ENCODE results near the gene LYZL1. TPM values are rescaled to one million over a fixed set of nuclear protein-coding genes. Genes with fewer than 3 reads are reported as not detected.
"Not testable (repeated sequence)": the region's sequence is repeated elsewhere in the genome, so short reads cannot be mapped to it uniquely, and the experiment has no call there.

The LYZL1 gene
- total RNA-seq, 6 donors from 2014 or later, result not detected

DNA sequence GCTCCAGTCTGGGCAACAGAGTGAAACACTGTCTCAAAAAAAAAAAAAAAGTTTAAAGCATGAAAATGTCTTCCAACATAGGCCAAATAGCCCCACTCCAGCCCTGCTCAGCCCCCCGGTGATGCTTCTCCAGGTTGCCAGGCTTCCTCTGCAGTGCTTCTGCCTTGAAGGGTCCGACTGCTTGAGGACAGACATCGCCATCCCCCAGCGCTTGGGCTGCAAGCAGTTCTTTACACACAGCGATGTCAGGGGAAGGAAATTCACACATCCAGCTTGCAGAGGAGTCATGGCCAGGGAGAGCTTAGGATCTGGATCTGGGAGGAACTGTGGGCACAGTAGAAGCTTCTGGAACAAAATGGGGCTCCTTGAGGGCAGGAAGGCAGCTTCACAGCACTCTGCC is 26.9 kb downstream of the LYZL1 start:
- DNase-seq (no peak), ATAC-seq (ENCODE audit: low FRiP score in 2 of 2) (no peak)
- Histone ChIP-seq H3K4me1 (peaks cover 6 to 11% (median 8%) of the 10 kb centered on the region in 4 donors), H3K27ac (no peak overlapping the region), H3K9me3 (no peaks in the 10 kb centered on the region), H3K36me3 (no peaks in the 10 kb centered on the region), H3K27me3 (no peaks in the 10 kb centered on the region), H3K4me3 (no peak overlapping the region)
- TF ChIP-seq POLR2AphosphoS5 (IDR thresholded peaks at IDR 0.05), result no peak
- TF ChIP-seq, protein P1, sequence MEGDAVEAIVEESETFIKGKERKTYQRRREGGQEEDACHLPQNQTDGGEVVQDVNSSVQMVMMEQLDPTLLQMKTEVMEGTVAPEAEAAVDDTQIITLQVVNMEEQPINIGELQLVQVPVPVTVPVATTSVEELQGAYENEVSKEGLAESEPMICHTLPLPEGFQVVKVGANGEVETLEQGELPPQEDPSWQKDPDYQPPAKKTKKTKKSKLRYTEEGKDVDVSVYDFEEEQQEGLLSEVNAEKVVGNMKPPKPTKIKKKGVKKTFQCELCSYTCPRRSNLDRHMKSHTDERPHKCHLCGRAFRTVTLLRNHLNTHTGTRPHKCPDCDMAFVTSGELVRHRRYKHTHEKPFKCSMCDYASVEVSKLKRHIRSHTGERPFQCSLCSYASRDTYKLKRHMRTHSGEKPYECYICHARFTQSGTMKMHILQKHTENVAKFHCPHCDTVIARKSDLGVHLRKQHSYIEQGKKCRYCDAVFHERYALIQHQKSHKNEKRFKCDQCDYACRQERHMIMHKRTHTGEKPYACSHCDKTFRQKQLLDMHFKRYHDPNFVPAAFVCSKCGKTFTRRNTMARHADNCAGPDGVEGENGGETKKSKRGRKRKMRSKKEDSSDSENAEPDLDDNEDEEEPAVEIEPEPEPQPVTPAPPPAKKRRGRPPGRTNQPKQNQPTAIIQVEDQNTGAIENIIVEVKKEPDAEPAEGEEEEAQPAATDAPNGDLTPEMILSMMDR (IDR thresholded peaks at IDR 0.05), result no peak
- TF ChIP-seq EP300 (IDR thresholded peaks at IDR 0.05), result no peak
- TF ChIP-seq POLR2A (IDR thresholded peaks at IDR 0.05), result no peak
- 77 to 89% methylated on average over 3 to 5 of the region's 5 CpGs for WGBS, 2 donors

DNA sequence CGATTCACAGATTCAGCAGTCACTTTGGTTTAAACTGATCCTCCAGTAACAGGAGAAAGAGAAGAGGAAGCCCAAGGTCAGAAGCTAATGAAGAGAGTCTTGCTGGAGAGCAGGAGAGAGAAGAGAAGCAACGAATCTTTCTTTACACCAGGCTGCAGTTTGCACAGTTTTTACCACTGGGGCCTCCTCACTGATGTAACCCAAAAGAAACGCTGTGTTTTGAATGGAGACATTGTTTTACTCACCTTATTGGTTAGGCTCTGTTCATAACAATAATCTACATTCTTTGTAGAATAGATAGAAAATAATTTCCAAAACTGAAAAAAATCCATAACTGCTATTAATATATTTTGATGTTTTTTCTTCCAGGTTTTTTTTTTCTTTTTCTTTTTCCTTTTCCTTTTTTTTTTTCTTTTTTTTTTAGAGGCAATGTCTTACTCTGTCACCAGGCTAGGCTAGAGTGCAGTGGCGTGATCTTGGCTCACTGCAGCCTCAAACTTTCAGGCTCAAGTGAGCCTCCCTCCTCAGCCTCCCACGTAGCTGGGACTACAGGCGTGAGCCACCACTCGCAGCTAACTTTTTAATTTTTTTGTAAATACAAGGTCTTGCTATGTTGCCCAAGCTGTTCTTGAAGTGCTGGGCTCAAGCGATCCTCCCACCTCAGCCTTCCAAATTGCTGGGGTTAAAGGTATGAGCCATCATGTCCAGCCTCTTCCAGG is 27.6 kb downstream of the LYZL1 start:
- Histone ChIP-seq H3K9me3 (no peaks in the 10 kb centered on the region), H3K27ac (no peak overlapping the region), H3K27me3 (no peaks in the 10 kb centered on the region), H3K36me3 (no peaks in the 10 kb centered on the region), H3K4me1 (peaks cover 6 to 11% (median 8%) of the 10 kb centered on the region in 4 donors), H3K4me3 (no peak overlapping the region)
- 87 to 88% methylated on average over 8 of the region's 8 CpGs for WGBS, 2 donors
- TF ChIP-seq EP300 (IDR thresholded peaks at IDR 0.05), result no peak
- ATAC-seq (ENCODE audit: low FRiP score in 2 of 2), result no peak
- DNase-seq, result no peak

DNA sequence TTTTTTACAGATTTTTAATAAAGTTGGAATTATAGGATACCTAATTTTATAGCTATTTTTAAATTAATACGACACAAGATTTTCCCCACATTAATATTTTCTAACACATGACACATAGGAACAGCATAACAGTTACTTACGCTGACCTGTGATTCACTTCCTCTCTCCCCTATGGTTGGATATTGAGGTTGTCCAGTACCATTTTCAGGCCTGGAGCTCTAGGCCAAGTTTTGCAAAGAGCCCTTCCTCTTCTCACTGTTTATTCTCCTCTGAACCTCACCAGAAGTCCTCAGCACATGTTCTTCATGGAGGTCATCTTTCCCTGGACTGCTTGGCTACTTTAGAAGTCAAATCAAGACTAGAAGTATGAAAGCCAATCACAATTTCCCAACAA is 28.2 kb downstream of the LYZL1 start:
- ATAC-seq (ENCODE audit: low FRiP score in 2 of 2) (no peak), DNase-seq (no peak)
- Histone ChIP-seq H3K36me3 (no peaks in the 10 kb centered on the region), H3K4me3 (no peak overlapping the region), H3K4me1 (peaks cover 6 to 11% (median 8%) of the 10 kb centered on the region in 4 donors), H3K9me3 (no peaks in the 10 kb centered on the region), H3K27ac (no peak overlapping the region), H3K27me3 (no peaks in the 10 kb centered on the region)
- 85 to 95% methylated on average over 2 of the region's 2 CpGs for WGBS, 2 donors
- TF ChIP-seq, protein P1 (IDR thresholded peaks at IDR 0.05), result no peak
- TF ChIP-seq POLR2AphosphoS5 (IDR thresholded peaks at IDR 0.05) (no peak), POLR2A (IDR thresholded peaks at IDR 0.05) (no peak), EP300 (IDR thresholded peaks at IDR 0.05) (no peak)

DNA sequence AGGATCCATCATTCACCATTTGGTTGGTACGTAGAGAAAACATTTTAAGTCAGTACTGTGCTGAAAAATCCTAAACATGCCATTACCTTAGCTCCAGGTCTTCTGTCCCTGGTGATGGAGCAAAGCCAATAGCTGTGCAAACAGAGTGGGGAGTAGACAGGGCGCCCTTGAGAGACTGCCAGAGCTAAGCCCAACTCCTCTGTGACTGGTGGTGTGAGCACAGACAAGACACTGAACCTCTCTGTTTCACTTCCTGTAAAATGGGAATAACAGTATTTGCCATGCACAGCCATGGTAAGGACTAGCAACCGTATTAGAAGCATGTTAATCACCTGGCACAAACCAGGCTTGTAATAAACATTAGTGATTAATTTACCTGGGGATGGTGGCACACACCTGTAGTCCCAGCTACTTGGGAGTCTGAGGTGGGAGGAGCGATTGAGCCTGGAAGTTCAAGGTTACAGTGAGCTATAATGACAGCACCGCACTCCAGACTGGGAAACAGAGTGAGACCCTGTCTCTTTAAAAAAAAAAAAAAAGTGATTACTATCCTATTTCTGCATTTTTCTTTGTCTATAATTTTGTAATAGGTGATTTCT is 28.7 kb downstream of the LYZL1 start:
- no peak for TF ChIP-seq EP300 (IDR thresholded peaks at IDR 0.05)
- TF ChIP-seq, protein P1 (IDR thresholded peaks at IDR 0.05), result no peak
- WGBS, 2 donors, result 77 to 82% methylated on average over 5 of the region's 5 CpGs
- ATAC-seq (ENCODE audit: low FRiP score in 2 of 2), result no peak
- no peak overlapping the region for H3K27ac ChIP-seq
- H3K36me3 ChIP-seq, result no peaks in the 10 kb centered on the region
- H3K9me3 ChIP-seq, result no peaks in the 10 kb centered on the region
- peaks cover 6 to 11% (median 8%) of the 10 kb centered on the region in 4 donors for H3K4me1 ChIP-seq
- H3K27me3 ChIP-seq, result no peaks in the 10 kb centered on the region
- no peak for DNase-seq
- no peak overlapping the region for H3K4me3 ChIP-seq

DNA sequence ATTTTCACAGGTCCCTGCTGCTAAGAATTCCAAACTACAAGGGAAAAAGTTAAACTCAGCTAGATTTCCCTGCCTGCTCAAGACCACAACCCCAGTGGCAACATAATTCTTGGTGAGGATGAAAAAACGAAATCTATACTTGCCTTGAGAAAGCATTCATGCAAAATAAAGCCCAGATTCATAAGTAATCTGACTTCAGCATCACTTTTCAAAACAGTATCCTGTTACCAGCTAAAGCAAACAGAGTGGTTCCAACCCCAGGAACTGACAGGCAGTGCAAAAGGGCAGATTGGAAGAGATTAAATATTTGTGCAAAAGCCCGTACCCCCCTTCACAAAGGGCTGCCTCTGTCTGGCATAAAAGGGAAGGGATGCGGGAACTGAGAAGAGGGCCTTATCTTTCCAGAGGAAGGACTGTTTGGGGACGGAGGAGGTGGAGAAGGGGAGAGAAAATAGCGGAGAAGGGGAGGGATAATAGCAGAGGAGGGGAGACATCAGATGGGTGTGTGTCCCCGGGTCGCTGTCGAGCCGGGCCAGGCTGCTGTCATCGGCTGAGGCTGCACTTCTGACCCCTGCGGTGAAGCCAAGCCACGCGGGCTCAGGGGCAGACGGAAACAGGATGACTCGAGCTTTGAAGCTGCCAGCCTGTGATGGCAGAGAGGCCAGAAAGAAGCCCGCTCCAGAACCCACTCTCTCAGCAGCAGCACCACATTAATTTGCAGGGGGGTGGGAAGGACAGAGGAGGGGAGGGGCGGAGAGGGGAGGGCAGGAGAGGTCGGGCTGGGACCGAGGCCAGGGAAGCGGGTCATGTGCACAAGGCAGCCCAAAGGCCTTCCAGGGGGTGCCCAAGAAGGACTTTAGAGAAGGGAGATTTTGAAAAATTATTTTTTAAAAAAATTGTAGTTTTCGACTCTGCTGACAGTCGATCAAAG is 29.5 kb downstream of the LYZL1 start:
- ATAC-seq (ENCODE audit: low FRiP score in 2 of 2) (peak; percentile 63 to 78), DNase-seq (peak in 1 of 2 donors; percentile 76)
- H3K27me3 ChIP-seq, H3K36me3 ChIP-seq, H3K9me3 ChIP-seq: not testable (repeated sequence)
- Histone ChIP-seq H3K4me1 (peaks cover 6 to 11% (median 8%) of the 10 kb centered on the region in 4 donors), H3K4me3 (peak overlapping the region in 1 of 4 donors; percentile 14), H3K27ac (peak overlapping the region in 2 of 4 donors; percentile 7 to 10)
- 7 to 10% methylated on average over 20 of the region's 22 CpGs for WGBS, 2 donors

All from upper lobe of left lung (tissue), 6 donors.